Hematopoietic multipotent progenitor cell treated with erythropoietin and hydrocortisone succinate and interleukin-3 and kit ligand, for 17 days (in vitro differentiated cells): Measurements from ENCODE around the gene STAT2.
"Not testable (repeated sequence)": the region's sequence is repeated elsewhere in the genome, so short reads cannot be mapped to it uniquely, and the experiment has no call there.

Source experiments
- DNase-seq: peaks from one replicate; pipeline ENCODE4 v3.0.0-alpha.2; 2015; ENCODE audit warnings: low spot score

The STAT2 gene

DNA sequence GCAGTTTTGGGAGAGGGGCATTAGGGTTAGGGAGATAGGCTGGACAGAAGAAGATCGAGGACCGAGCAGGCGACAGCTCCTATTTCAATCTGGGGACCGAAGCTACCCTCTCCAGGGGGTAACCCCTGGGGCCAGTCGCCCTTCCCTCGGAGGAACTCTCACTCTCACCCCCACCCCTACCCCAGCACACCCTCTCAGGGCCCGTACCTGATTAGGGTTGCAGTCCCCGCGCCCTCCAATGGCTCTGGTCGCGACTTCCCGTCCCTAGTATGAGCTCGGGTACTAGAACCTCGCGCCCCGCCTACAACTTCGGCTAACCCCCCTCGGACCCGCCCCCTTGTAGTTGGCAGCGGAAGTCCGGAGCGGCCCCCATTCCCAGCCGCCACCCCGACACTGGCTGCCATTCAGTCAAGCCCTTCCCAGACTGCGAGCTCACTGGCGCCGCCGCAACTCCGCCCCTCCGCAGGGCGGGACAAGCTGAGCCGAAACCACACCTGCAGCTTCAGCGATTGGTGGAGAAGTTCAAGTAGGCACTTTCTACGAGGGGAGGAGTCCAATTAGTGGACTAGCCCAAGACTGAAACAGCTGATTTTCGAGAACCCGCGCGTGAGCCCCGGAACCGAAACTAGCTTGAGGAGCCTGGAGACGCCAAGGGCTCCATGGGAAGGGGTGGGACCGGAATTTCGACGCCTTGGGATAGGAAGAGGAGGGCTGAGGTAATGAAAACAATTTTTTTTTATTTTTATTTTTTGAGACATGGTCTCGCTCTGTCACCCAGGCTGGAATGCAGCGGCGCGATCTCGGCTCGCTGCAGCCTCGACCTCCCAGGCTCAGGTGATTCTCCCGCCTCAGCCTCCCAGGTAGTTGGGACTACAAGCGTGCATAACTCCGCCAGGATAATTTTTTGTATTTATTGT, at the start of gene STAT2:
Gene STAT2, minus strand, starts transcription at position 257 of the 917 bp plus-strand sequence. CDS start 3,536 bp downstream, outside the sequence.
- peak; percentile 97 for DNase-seq

DNA sequence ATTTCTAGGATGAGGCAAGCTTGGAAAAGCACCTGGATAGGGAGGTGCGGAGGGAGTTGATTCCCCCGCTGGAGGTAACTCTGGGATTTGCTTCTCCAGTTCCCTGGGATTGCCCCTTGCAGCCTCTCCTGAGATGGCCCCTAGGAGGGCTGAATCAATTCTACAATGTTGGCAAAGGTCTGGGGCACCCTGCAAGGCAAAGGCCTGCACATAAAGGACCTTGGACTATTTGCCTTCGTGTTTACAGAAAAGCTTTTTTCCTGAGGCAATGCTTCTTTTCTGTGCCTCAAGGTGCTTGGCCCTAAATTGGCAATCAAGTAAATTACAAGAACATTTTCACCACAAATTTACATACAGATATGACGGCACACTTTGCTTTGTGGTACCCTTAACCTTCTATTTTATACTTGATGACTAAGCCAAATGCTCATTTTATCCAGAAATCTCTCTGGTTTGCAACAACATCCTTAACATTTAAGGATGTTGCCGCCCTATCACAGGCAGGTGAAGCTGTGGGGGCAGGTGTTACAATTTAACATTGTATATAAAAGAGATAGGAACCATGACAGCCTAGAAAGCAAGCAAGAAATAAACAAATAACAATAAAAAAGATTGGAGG, 49.0 kb upstream of the STAT2 start:
- no peak for DNase-seq

GRCh38 chr12:56404227-56404626, 44.3 kb upstream of the STAT2 start:
- not testable (repeated sequence) for DNase-seq

DNA sequence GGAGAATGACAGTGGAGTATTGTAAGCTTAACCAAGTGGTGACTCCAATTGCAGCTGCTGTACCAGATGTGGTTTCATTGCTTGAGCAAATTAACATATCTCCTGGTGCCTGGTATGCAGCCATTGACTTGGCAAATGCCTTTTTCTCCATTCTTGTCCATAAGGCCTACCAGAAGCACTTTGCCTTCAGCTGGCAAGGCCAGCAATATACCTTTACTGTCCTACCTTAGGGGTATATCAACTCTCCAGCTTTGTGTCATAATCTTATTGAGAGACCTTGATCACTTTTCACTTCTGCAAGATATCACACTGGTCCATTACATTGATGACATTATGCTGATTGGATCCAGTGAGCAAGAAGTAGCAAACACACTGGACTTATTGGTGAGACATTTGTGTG, 41.7 kb upstream of the STAT2 start:
- not testable (repeated sequence) for DNase-seq

- DNase-seq = not testable (repeated sequence)
These were observed 41.2 kb upstream of the STAT2 start for GRCh38 chr12:56401125-56401524.

GRCh38 chr12:56399466-56399865, 39.6 kb upstream of the STAT2 start:
- not testable (repeated sequence) for DNase-seq

GRCh38 chr12:56398324-56398723, 38.4 kb upstream of the STAT2 start:
- no peak for DNase-seq

DNA sequence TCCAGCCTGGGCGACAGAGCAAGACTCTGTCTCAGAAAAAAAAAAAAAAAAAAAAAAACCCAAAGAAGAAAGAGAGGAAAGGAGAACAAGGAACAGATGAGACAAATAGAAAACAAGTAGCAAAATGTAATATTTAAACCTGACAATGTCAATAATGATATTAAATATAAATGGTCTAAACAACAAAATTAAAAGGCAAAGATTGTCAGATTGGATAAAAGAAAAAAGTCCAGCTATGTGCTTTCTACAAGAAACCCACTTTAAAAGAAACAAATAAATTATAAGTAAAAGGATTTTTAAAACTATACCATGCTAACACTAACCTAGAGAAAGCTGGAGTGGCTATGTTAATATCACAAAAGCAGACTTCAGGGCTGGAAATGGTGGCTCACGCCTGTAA, 32.4 kb upstream of the STAT2 start:
- DNase-seq = no peak

- no peak for DNase-seq
These were observed 31.8 kb upstream of the STAT2 start for GRCh38 chr12:56391721-56392120.

DNA sequence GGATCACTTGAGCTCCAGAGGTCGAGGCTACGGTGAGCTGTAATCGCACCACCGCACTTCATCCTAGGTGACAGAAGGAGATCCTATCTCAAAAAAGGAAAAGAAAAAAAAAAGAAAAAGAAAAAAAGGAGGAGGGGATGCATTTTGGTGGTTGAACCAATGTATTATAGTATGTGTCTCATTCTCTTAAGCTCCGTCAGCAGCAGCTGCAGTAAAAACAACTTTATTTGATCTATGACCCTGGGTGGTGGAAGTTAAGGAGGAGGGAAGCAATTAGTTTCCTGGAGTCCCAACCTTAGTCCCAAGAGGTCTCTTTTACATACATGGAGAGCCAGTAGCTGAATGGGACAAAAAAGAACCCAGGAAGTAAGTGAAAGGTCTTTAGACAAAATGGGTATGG, 29.5 kb upstream of the STAT2 start:
- DNase-seq = no peak

DNA sequence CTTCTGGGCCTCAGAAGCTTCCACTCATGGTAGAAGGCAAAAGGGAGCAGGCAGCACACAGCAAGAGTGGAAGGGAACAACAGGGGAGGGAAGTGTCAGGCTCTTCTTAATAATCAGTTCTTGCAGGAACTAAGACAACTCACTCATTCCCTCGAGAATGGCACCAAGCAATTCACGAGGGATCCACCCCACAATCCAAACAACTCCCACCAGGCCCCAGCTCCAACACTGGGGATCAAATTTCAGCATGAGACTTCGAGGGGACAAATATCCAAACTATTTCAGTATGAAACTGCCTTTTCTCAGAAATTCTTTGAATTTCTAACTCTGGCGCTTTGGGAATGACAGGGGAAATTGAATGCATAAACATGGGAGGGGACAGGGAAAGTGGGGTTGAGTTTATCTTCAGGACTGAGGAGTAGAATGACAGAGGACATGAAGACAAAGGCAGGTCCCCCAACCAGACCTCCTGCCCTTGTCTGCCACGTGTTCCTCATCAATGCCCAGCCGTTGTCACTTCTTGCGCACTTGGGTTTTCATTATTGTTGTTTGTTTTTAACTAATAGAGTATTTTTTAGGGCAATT, 27.3 kb upstream of the STAT2 start:
- no peak for DNase-seq

GRCh38 chr12:56385873-56386272, 26.0 kb upstream of the STAT2 start:
- no peak for DNase-seq

DNA sequence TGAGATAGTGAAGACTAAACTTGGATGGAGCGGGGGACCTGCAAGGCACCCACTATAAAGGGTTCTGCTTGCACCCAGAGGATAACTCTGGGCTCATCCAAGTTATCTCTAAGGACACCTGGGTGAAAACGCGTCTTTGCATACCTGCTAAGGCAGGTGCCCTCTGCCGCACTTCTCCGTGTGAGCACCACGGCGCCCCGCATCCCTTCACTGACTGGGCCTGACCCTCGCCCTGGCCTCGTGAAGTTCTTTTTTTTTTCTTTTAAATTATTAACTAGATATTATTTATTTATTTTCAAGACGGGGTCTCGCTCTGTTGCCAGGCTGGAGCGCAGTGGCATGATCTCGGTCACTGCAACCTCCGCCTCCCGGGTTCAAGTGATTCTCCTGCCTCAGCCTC, 22.7 kb upstream of the STAT2 start:
- no peak for DNase-seq

DNA sequence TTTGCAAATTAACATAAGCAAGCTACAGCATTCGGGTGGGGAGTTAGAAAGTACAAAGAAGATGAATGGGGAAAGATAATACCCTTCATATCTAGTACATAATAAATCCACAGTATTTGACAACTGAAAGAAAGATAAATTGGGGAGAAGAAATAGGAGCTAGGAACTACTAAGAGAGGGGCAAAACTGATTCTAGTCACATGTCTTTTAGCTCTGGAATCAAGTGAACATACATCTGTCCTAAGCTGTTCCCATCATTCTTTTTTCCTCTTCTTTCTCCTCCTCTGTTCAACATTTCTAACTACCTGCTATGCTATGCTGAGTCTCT, 18.0 kb upstream of the STAT2 start:
- DNase-seq = no peak

GRCh38 chr12:56377310-56377988, 17.5 kb upstream of the STAT2 start:
- peak; percentile 25 for DNase-seq

DNA sequence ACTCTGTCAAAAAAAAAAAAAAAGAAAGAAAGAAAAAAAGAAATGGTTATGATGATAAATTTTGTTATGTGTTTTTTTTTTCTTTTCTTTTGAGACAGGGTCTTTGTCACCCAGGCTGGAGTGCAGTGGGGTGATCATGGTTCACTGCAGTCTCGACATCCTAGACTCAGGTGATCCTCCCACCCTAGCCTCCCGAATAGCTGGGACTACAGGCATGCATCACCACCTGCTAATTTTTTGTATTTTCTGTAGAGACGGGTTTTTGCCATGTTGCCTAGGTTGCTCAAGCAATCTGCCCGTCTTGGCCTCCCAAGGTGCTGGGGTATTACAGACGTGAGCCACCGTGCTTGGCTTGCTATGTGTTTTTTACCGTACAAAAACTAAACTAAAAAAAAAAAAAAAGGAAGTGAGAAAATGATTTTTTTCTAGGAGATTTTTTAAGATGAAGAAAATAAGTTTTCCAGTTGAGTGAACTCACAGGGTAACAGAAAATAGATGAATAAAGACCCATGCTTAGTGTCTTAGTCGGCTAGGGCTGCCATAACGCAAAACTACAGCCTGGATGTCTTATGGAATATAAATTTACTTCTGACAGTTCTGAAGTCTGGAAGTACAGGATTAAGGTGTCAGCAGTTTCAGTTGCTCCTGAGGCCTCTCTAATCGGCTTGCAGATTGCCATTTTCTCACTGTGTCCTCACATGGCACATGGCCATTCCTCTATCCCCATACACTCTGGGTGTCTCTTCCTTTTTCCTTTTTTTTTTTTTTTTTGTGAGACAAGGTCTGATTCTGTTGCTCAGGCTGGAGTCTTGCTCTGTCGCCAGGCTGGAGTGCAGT, 15.9 kb upstream of the STAT2 start:
- no peak for DNase-seq

- no peak for DNase-seq
These were observed 15.1 kb upstream of the STAT2 start for GRCh38 chr12:56374726-56375597.

GRCh38 chr12:56373515-56373914, 13.6 kb upstream of the STAT2 start:
- DNase-seq = no peak

DNA sequence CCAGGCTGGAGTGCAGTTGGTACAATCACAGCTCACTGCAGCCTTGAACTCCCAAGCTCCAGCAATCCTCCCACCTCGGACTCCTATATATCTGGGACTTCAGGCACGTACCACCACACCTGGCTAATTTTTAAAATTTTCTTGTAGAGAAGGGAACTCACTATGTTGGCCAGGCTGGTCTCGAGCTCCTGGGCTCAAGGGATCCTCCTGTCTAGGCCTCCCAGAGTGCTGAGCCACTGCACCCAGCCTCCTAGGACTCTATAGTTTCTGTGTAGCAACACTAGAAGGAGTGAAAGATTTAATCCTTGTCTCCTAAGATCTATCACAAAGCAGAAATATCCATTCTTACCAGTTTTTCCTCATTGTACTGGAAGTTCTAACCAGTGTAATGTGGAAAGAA, 7.0 kb upstream of the STAT2 start:
- DNase-seq = no peak
